MCF 10A (cell line): ENCODE measurements around the gene CPTP. TPM values are rescaled to one million over a fixed set of nuclear protein-coding genes. Genes with fewer than 3 reads are reported as not detected.

Experiments used
- BruUV-seq: library from RNA; stranded (reverse); fragments of 400-500 nt; replicated peaks from 2 replicates; lab custom pipeline; 2021; lab: Mats Ljungman, UMichigan
- CTCF ChIA-PET: fragments of 300-600 bp; sonication (Branson Sonifier 250); formaldehyde crosslinking; extraction: SDS; loops from one replicate; lab custom pipeline; 2021; ENCODE audit warnings: antibody characterized with exemption, inconsistent platforms; lab: Yijun Ruan, JAX
- POLR2A ChIA-PET: fragments of 300-600, 350-650 bp; sonication (Branson Sonifier 250); formaldehyde crosslinking; extraction: SDS; loops from one replicate; lab custom pipeline; 2020; ENCODE audit warnings: antibody characterized with exemption, inconsistent platforms; lab: Yijun Ruan, JAX
- DNase-seq: peaks from one replicate; pipeline ENCODE4 v3.0.0-alpha.2; 2018; ENCODE audit not compliant: unreplicated experiment
- H3K27ac Mint-ChIP-seq: one replicate; pipeline ENCODE4 v1.8.0; 2022; ENCODE audit warnings: mild to moderate bottlenecking, low read depth, mixed read lengths; ENCODE audit not compliant: unreplicated experiment
- H3K27me3 Mint-ChIP-seq: one replicate; pipeline ENCODE4 v1.8.0; 2022; ENCODE audit warnings: mixed read lengths; ENCODE audit not compliant: insufficient read depth, unreplicated experiment
- H3K36me3 Mint-ChIP-seq: one replicate; pipeline ENCODE4 v1.8.0; 2022; ENCODE audit warnings: mild to moderate bottlenecking, moderate library complexity, mixed read lengths; ENCODE audit not compliant: insufficient read depth, unreplicated experiment
- H3K4me1 Mint-ChIP-seq: one replicate; pipeline ENCODE4 v1.8.0; 2022; ENCODE audit warnings: mixed read lengths; ENCODE audit not compliant: insufficient read depth, unreplicated experiment
- H3K4me3 Mint-ChIP-seq: one replicate; pipeline ENCODE4 v1.8.0; 2022; ENCODE audit warnings: mild to moderate bottlenecking, moderate library complexity, mixed read lengths; ENCODE audit not compliant: unreplicated experiment
- H3K9me3 Mint-ChIP-seq: one replicate; pipeline ENCODE4 v1.8.0; 2022; ENCODE audit warnings: mixed read lengths; ENCODE audit not compliant: unreplicated experiment
- intact Hi-C: fragments of 100-400 bp; cut with micrococcal nuclease; formaldehyde crosslinking; loops from 2 replicates; pipeline ENCODE4 v1.14.1; 2022
- total RNA-seq: library from RNA; stranded (reverse); gene quantifications from 2 replicates; pipeline ENCODE4 v1.2.3, GENCODE V29; 2022
- TF ChIP-seq, protein P1 (sequence below): fragments of 200-600 bp; IDR thresholded peaks from one replicate; pipeline ENCODE4 v1.8.0; 2022; ENCODE audit warnings: antibody characterized with exemption, mild to moderate bottlenecking; ENCODE audit not compliant: unreplicated experiment

CPTP gene
- total RNA-seq, 1 experiment from 2014 or later: 21.0 TPM

DNA sequence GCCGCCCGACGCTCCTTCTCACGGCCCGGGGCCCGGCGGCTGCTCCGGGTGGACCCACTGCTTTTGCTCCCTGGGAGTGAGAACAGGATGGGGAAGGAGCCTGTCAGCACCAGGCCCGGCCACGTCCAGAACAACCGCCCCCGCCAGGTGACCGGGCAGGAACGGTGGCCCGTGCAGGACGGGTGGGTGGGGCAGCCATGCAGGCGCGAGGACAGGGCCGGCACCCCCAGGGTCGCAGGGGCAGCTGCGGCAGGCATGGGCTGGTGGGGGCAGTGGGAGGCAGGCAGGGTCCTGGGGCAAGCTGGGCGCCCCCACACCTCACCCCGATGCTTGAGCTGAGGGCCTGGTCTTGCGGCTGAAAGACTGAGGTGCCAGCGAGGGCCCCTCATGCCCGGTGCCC, 11.8 kb downstream of the CPTP start:
- Mint-ChIP-seq H3K36me3 (peaks cover 60% of the 10 kb centered on the region), H3K4me3 (no peak overlapping the region), H3K9me3 (no peaks in the 10 kb centered on the region), H3K27ac (no peak overlapping the region), H3K27me3 (no peaks in the 10 kb centered on the region), H3K4me1 (no peaks in the 10 kb centered on the region)
- TF ChIP-seq, protein P1, sequence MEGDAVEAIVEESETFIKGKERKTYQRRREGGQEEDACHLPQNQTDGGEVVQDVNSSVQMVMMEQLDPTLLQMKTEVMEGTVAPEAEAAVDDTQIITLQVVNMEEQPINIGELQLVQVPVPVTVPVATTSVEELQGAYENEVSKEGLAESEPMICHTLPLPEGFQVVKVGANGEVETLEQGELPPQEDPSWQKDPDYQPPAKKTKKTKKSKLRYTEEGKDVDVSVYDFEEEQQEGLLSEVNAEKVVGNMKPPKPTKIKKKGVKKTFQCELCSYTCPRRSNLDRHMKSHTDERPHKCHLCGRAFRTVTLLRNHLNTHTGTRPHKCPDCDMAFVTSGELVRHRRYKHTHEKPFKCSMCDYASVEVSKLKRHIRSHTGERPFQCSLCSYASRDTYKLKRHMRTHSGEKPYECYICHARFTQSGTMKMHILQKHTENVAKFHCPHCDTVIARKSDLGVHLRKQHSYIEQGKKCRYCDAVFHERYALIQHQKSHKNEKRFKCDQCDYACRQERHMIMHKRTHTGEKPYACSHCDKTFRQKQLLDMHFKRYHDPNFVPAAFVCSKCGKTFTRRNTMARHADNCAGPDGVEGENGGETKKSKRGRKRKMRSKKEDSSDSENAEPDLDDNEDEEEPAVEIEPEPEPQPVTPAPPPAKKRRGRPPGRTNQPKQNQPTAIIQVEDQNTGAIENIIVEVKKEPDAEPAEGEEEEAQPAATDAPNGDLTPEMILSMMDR: no peak
- BruUV-seq: no TSS peak
- intact Hi-C loops: no loop called here
- ChIA-PET POLR2A (interaction anchor here (0.6 kb wide), 1 partner anchor 141 kb away, joined by 3 read pairs; no protein-coding TSS in a partner anchor), CTCF (no interaction called here)
- DNase-seq: no peak

DNA sequence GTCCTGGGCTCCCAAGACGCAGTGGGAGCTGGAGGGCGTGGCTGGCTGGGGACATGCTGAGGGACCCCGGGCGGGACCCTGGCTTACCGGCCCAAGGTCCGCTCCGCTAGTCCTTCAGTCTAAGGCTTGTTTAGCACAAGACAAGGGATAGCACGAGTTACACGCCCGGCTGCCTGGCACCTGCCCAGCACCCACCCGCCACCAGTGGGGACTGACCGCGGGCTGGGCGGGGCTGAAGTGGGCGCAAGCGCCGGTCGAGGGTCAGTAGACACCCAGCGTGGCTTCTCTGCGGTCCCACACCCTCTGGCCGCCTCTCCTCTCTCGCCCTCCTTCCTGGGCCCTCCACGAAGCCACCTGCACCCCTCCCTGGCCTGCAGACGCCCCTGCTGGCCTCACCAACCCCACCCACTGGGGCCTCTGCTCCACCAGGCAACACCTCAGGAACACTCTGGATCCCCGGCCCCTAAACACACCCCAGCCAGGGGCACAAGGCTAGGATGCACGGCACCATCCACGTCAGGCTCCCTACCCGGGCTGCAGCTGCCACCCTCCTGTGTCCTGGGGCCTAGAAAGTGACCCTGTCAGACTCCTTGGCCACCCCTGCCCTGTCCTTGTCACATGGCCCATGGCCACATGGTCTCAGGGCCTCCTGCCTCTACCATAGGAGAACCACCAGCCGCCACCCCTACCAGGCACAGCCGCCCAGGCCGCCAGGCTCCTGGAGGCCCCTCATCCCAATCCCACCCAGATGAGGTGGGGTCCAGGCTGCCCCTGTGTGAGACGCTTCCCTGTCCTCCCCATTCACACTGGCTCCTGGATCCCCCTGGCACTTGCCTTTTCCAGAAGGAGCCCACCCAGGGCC, 12.6 kb downstream of the CPTP start:
- TF ChIP-seq, protein P1: no peak
- Mint-ChIP-seq H3K27me3 (no peaks in the 10 kb centered on the region), H3K4me3 (no peak overlapping the region), H3K27ac (no peak overlapping the region), H3K9me3 (no peaks in the 10 kb centered on the region), H3K36me3 (peaks cover 61% of the 10 kb centered on the region), H3K4me1 (no peaks in the 10 kb centered on the region)
- POLR2A ChIA-PET: interaction anchor here (0.9 to 1.1 kb wide), 2 partner anchors 10 to 11 kb away, joined by 3 read pairs; no protein-coding TSS in a partner anchor
- CTCF ChIA-PET: no interaction called here
- intact Hi-C loops: no loop called here
- BruUV-seq: no TSS peak
- no peak for DNase-seq

DNA sequence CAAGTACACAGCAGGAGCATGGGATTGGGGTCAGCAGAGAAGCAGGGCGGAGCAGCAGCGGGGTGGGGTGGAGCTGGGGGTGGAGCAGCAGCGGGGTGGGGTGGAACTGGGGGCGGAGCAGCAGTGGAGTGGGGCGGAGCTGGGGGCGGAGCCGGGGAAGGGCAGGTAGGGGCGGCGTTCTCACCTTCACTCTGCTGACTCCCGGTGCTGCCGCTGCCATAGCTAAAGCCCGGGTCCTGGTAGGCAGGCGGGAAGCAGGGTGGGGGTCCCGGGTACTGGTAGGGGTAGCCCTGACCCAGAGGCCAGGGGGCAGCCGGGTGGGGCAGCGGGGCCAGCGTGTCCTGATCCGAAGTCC, 13.2 kb downstream of the CPTP start:
- Mint-ChIP-seq H3K27ac (no peak overlapping the region), H3K9me3 (no peaks in the 10 kb centered on the region), H3K27me3 (no peaks in the 10 kb centered on the region), H3K4me1 (no peaks in the 10 kb centered on the region), H3K36me3 (peaks cover 60% of the 10 kb centered on the region), H3K4me3 (no peak overlapping the region)
- intact Hi-C loops: no loop called here
- BruUV-seq: no TSS peak
- ChIA-PET POLR2A (interaction anchor here (0.9 to 1.1 kb wide), 2 partner anchors 10 to 11 kb away, joined by 3 read pairs; no protein-coding TSS in a partner anchor), CTCF (no interaction called here)
- no peak for DNase-seq
- TF ChIP-seq, protein P1: no peak

DNA sequence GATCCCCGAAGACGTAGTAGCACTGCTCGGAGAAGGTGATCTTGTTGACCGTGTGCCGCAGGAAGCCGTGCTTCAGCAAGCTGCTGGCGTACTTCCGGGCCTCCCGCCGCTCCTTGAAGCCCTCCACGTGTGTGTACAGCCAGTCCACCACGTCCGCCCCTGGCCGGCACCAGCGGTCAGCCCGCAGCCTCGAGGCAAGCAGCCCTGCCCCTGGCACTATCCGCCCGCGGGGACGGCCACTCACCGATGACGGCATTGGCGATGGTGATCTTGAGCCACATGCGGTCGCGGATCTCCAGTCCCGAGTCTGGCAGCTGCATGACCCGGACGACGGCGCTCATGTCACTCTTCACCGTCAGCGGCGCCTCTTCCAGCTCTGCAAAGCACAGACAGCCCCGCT, 13.7 kb downstream of the CPTP start:
- TF ChIP-seq, protein P1: no peak
- CTCF ChIA-PET: no interaction called here

More for the DNA sequence above, 13.7 kb downstream of the CPTP start:
- DNase-seq: no peak
- Mint-ChIP-seq H3K27me3 (no peaks in the 10 kb centered on the region), H3K4me1 (no peaks in the 10 kb centered on the region), H3K36me3 (peaks cover 60% of the 10 kb centered on the region), H3K4me3 (no peak overlapping the region), H3K9me3 (no peaks in the 10 kb centered on the region), H3K27ac (no peak overlapping the region)
- intact Hi-C loops: no loop called here
- POLR2A ChIA-PET: interaction anchor here (0.9 to 1.1 kb wide), 2 partner anchors 9 to 12 kb away, joined by 3 read pairs; no protein-coding TSS in a partner anchor
- BruUV-seq: no TSS peak
